ENCODE data around the gene WNT3. TPM values are rescaled to one million over a fixed set of nuclear protein-coding genes. Genes with fewer than 3 reads are reported as not detected.

The WNT3 gene
- total RNA-seq, 1 donor from 2014 or later, result 1.9 TPM

- DNase-seq (ENCODE audit: low spot score), result no peak
Measured at GRCh38 chr17:46836500-46836899, 18.0 kb upstream of the WNT3 start.

GRCh38 chr17:46834846-46835245 is 16.4 kb upstream of the WNT3 start:
- DNase-seq (ENCODE audit: low spot score), result no peak

GRCh38 chr17:46833840-46834208 is 15.3 kb upstream of the WNT3 start:
- DNase-seq (ENCODE audit: low spot score), result no peak

GRCh38 chr17:46832945-46833839 is 14.7 kb upstream of the WNT3 start:
- no peak for DNase-seq (ENCODE audit: low spot score)

- no peak for DNase-seq (ENCODE audit: low spot score)
Measured at GRCh38 chr17:46832331-46832821, 13.9 kb upstream of the WNT3 start.

- no peak for DNase-seq (ENCODE audit: low spot score)
Measured at GRCh38 chr17:46831573-46832330, 13.3 kb upstream of the WNT3 start.

GRCh38 chr17:46827274-46827673 is 8.8 kb upstream of the WNT3 start:
- DNase-seq (ENCODE audit: low spot score), result no peak

- no peak for DNase-seq (ENCODE audit: low spot score)
Measured at GRCh38 chr17:46826116-46826515, 7.6 kb upstream of the WNT3 start.

- no peak for DNase-seq (ENCODE audit: low spot score)
Measured at GRCh38 chr17:46823657-46824056, 5.2 kb upstream of the WNT3 start.

- no peak for DNase-seq (ENCODE audit: low spot score)
Measured at GRCh38 chr17:46822388-46822921, 4.0 kb upstream of the WNT3 start.

- no peak for DNase-seq (ENCODE audit: low spot score)
Measured at GRCh38 chr17:46821482-46822387, 3.2 kb upstream of the WNT3 start.

GRCh38 chr17:46820592-46821450 is 2.3 kb upstream of the WNT3 start:
- DNase-seq (ENCODE audit: low spot score), result no peak

- DNase-seq (ENCODE audit: low spot score), result no peak
Measured at GRCh38 chr17:46819906-46820351, 1.4 kb upstream of the WNT3 start.

GRCh38 chr17:46818929-46819859 is 702 bp upstream of the WNT3 start:
- no peak for DNase-seq (ENCODE audit: low spot score)

- DNase-seq (ENCODE audit: low spot score), result no peak
Measured at GRCh38 chr17:46817901-46818209, 637 bp downstream of the WNT3 start.

GRCh38 chr17:46817151-46817900 is 1.2 kb downstream of the WNT3 start:
- DNase-seq (ENCODE audit: low spot score), result no peak

- no peak for DNase-seq (ENCODE audit: low spot score)
Measured at GRCh38 chr17:46815474-46816353, 2.8 kb downstream of the WNT3 start.
